GM18868 (cell line): ENCODE data around the gene CLCA2.

Experiments
- ATAC-seq: cut with Tn5 transposase; IDR thresholded peaks from one replicate; pipeline ENCODE4 v1.9.1; 2021; ENCODE audit warnings: mild to moderate bottlenecking, moderate library complexity; ENCODE audit not compliant: unreplicated experiment

The CLCA2 gene

GRCh38 chr1:86429835-86430234, 5.9 kb downstream of the CLCA2 start:
- no peak for ATAC-seq

- no peak for ATAC-seq
Observed at GRCh38 chr1:86430376-86430775, 6.4 kb downstream of the CLCA2 start.

- ATAC-seq, result no peak
Observed at GRCh38 chr1:86434059-86434458, 10.1 kb downstream of the CLCA2 start.

DNA sequence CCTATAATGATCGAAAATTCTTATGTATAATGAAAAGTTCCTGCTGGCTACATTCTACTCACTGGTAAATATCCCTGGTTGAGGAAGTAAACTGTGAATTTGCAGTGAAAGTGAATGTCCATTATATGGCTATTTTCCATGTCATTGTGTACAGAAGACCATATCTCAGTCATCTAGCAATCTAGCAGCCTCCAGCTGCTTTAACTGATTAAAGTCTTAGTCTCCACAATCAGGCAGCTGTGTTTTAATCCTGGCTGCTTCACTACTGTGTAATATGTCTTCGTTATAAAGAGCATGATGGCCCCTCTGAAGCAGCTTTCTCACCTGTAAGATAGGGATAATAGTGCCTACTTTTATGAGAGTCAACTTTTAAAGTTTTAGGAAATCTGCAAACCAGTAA, 11.4 kb downstream of the CLCA2 start:
- ATAC-seq, result no peak

DNA sequence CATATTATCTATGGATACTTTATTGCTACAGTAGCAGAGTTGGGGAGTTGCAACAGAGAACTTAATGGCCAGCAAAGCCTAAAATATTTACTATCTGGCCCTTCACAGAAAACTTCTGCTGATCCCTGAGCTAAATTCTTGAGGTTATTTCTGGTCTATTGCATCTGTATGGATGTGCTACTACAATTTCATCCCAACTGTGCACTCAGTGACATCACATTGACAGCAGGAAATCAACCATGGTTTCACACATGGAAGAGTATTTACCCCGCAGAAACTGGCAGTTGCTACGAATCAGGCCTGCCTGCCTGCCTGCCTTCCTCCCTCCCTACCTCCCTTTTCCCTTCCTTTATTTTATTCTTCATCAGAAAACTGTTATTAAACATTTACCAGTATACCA, 12.1 kb downstream of the CLCA2 start:
- no peak for ATAC-seq

GRCh38 chr1:86441581-86441980, 17.6 kb downstream of the CLCA2 start:
- ATAC-seq, result no peak

DNA sequence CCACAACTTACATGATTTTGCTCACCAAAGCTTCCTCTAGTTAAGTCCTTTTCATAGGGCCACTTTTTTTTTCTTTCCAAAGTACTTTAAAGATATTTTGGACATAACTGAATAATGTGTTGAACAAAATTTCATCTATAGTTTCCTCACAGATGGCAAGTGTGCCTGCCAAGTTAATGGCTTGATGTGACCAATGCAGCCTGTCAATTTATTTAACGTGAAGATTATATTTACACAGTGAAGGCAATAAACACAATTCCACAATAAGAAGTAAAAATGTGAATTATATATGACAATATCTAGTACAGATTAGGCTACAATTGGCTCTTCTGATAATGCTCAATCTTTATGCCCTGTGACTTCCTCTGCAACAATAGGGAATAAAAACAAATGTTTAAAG, 18.0 kb downstream of the CLCA2 start:
- no peak for ATAC-seq

DNA sequence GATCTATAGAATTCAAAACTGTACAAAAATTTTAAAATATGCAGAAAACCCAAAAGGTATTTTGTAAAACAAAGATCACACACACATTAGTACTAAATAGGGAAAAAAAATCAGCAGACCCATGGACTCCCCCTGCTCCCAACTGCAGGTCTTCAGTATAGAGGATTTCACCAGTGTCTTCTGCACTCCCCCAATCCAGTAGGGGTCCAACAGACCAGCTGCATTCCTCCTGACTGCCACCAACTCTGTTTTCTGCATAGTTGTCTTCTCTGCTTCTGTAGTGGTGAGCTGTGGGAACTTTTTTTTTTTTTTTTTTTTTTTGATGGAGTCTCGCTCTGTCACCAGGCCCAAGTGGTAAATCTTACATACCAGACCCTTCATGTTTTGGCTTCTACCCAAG, 21.9 kb downstream of the CLCA2 start:
- ATAC-seq, result no peak

- no peak for ATAC-seq
Observed at GRCh38 chr1:86447198-86447790, 23.3 kb downstream of the CLCA2 start.

GRCh38 chr1:86448670-86449069, 24.7 kb downstream of the CLCA2 start:
- ATAC-seq, result no peak

- no peak for ATAC-seq
Observed at GRCh38 chr1:86449103-86449502, 25.1 kb downstream of the CLCA2 start.

- peak; percentile 47 for ATAC-seq
Observed at GRCh38 chr1:86450847-86451246, 26.9 kb downstream of the CLCA2 start.

GRCh38 chr1:86453664-86454063, 29.7 kb downstream of the CLCA2 start:
- ATAC-seq, result peak; percentile 72

DNA sequence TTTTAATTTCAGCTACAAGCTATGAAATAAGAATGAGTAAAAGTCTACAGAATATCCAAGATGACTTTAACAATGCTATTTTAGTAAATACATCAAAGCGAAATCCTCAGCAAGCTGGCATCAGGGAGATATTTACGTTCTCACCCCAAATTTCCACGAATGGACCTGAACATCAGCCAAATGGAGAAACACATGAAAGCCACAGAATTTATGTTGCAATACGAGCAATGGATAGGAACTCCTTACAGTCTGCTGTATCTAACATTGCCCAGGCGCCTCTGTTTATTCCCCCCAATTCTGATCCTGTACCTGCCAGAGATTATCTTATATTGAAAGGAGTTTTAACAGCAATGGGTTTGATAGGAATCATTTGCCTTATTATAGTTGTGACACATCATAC, 31.1 kb downstream of the CLCA2 start:
- no peak for ATAC-seq

GRCh38 chr1:86460998-86461397, 37.0 kb downstream of the CLCA2 start:
- no peak for ATAC-seq

GRCh38 chr1:86461482-86461881, 37.5 kb downstream of the CLCA2 start:
- no peak for ATAC-seq

DNA sequence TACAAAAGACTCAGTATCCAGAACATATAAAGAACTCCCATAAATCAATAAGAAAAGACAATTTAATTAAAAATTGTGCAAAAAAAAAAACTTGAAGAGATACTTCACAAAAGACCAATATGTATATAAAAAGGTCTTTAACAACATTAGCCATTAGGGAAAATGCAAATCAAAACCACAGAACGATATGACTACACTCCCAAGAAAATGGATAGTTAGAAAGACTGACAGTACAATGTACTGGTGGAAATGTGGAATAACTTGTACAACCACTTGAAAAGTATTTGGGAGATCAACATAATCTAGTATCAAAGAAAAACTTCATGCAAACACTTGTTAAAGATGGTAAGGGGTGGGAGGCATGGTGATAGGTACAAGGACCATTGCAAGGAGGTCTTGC, 40.8 kb downstream of the CLCA2 start:
- ATAC-seq, result no peak

- no peak for ATAC-seq
Observed at GRCh38 chr1:86466109-86466844, 42.3 kb downstream of the CLCA2 start.

GRCh38 chr1:86466986-86467385, 43.0 kb downstream of the CLCA2 start:
- ATAC-seq, result no peak

- no peak for ATAC-seq
Observed at GRCh38 chr1:86468501-86468977, 44.6 kb downstream of the CLCA2 start, which contains the start of gene CLCA1. Gene CLCA1 (plus strand): TSS chr1:86468927. CDS start chr1:86468972, 45 bp downstream.

DNA sequence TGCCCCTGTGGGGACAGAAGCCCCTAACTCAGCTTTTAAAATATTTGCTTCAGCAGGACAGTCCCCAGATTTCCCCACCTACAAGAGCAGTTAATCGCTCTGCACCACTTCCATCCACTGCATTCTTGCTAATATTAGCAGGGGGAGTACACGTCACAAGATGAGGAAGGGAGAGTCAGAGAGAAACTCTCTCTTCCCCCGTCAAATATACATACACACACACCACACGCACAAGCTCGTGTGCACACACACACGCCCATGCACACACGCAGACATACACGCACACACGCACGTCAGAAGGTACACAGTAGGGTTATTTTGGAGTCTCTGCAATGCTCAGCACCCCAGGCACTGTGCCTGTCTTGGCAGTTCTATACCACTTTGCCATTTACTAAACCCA, 46.9 kb downstream of the CLCA2 start:
- peak; percentile 85 for ATAC-seq

GRCh38 chr1:86471291-86471690, 47.3 kb downstream of the CLCA2 start:
- ATAC-seq, result peak; percentile 9

GRCh38 chr1:86472152-86472551, 48.2 kb downstream of the CLCA2 start:
- ATAC-seq, result no peak
